Occipital lobe (tissue), 2 donors: ENCODE data around the gene KIF4B. TPM values are rescaled to one million over a fixed set of nuclear protein-coding genes. Genes with fewer than 3 reads are reported as not detected.
"Not testable (repeated sequence)": the region's sequence is repeated elsewhere in the genome, so short reads cannot be mapped to it uniquely, and the experiment has no call there.

ENCODE experiments used
- DNase-seq: peaks from one replicate; lab custom pipeline; 2025; lab: John Stamatoyannopoulos, UW
- total RNA-seq: library from RNA; depleted of rRNA; stranded (reverse); fragments of >200 nt; gene quantifications from one replicate; pipeline ENCODE4 v1.2.3, GENCODE V29; 2014

Gene KIF4B
- 0.16 TPM for total RNA-seq

- DNase-seq = no peak
Observed at GRCh38 chr5:155013526-155013925, at the start of gene KIF4B. KIF4B (plus strand) TSS chr5:155013755; CDS start chr5:155013860, 105 bp downstream.

DNA sequence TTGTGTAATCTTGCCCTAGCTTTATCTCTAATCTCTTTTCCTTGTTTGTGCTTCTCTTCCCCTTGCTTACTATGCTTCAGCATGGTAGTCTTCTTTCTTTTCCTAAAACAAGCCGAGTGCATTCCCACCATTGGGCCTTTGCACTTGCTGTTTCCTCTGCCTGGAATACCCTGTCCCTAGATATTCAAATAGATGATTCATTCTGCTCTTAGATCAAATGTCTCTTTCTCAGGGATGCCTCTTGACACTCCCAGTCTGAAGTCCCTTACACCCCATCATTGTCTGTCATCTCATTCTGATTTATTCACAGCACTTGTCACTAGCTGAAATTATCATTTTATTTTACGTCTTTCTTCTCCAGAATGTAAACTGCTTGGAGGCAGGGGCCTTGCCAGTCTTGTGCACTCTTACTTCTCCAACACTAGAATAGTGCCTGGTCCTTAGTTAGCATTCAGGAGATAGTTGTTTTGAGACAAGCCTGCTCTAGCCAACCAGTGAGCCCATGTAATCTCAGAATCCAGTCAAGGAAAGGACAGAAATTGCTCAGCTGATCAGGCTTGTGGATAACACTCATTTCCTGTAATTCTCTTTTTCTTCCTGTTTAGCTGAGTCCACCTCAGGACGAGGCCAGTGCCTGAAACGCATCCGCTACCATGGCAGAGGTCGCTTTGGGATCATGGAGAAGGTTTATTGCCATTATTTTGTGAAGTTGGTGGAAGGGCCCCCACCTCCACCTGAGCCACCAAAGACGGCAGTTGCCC, 47.3 kb upstream of the KIF4B start:
- no peak for DNase-seq

GRCh38 chr5:154966874-154967273, 46.7 kb upstream of the KIF4B start:
- no peak for DNase-seq

DNA sequence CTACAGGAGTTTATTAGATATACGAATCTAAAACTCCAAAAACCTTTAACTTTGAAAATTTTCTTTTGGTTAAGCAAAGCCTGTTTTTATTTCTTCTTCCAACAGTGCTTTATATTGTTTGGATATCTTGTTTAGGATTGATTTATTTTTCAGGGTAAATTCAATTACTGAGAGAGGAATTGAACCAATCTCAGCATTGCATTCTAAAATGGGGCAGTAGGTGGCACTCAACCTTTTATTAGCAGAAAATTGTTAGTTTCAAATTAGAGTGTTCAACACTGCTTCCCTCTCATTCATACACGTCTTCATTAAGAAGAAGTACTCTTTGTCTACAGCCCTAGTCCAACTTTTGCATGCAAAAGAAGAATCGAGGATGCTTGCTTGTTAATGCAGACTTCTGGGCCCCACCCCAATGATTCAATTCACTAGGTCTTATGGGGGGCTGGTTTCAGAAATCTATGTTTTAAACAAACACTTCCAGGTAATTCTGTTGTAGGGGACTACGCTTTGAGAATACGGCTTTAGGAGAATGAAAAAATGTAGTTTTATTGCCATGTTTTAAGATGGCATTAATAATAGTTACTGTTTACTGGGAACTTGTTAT, 46.0 kb upstream of the KIF4B start:
- DNase-seq = no peak

DNA sequence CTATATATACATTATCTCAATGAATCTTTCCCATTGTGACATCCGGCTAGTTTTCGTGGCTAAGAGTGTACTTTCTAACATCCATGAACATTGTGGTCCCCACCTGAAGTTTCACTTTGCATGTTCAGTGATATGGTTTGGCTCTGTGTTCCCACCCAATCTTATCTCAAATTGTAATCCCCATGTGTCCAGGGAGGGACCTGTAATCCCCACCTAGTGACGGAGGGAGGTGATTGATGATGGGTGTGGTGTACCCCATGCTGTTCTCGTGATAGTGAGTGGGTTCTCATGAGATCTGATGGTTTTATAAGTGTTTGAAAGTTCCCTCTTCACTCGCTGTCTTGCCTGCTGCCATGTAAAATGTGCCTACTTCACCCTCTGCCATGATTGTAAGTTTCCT, 44.6 kb upstream of the KIF4B start:
- no peak for DNase-seq

GRCh38 chr5:154970759-154971158, 42.8 kb upstream of the KIF4B start:
- no peak for DNase-seq

DNA sequence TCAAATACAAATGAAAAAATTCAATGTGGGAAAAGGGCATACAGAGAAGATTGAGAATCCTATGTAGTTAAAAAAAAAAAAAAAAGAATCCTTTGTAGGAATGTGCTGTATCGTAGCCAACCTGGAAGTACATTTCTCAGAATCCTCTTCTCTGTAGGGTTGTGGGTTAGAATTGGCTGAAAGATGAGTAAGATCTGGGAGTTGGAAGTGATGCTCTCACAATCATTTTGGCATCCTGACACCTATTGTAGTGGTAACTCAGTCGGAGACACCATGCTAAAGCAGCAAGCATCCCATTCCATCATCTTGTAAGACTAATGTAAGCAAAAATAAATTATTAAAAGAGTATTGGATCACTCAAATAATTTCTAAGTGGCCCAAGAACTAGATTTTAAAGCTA, 42.1 kb upstream of the KIF4B start:
- DNase-seq = no peak

DNA sequence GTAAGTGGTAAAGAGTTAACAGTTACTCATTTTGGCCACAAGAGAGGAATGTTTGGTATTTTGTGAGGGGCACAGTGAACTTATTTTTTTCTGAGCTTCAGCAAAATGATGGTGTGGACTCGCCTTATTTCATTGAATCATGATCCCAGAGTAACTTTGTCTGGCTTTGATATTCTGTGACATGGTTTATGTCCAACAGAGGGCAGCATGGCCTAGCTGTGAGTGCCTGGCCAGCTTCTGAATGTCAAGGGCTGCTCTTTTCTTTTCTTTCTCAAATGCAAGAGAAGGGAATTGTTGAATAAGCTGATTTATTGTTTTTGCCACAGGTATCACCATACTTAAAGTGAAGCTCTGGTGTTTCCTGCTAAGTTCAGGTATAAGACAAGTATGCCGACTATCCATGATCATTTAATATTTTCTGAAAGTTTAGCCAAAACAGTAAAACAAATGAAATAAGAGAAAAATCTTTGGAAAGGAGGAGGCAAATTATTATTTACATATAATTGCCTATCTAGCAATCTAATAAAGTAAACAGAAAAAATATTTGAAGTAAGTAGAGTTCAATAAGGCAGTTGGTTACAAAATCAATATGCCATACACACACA, 41.0 kb upstream of the KIF4B start:
- DNase-seq = peak; percentile 15

GRCh38 chr5:154976082-154976481, 37.5 kb upstream of the KIF4B start:
- not testable (repeated sequence) for DNase-seq

DNA sequence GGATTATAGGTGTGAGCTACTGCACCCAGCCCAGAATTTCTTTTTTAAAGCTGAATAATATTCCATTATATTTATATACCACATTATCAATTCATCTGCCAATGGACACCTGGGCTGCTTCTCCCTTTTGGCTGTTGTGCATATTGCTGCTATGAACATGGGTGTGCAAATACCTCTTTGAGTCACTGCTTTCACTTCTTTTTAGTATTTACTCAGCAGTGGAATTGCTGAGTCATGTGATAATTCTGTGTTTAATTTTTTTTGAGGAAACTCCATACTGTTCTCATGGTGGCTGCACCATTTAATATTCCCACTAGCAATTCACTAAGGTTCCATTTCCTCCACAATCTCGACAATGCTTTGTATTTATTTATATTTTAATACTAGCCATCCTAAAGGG, 36.1 kb upstream of the KIF4B start:
- DNase-seq = no peak

GRCh38 chr5:154978294-154978693, 35.3 kb upstream of the KIF4B start:
- DNase-seq = not testable (repeated sequence)

- DNase-seq = no peak
Observed at GRCh38 chr5:154984946-154985516, 28.5 kb upstream of the KIF4B start.

GRCh38 chr5:154986151-154986550, 27.4 kb upstream of the KIF4B start:
- DNase-seq = no peak

GRCh38 chr5:154989626-154990025, 23.9 kb upstream of the KIF4B start:
- no peak for DNase-seq

GRCh38 chr5:154993461-154993860, 20.1 kb upstream of the KIF4B start:
- no peak for DNase-seq

- no peak for DNase-seq
Observed at GRCh38 chr5:154995679-154996078, 17.9 kb upstream of the KIF4B start.

GRCh38 chr5:154997746-154998145, 15.8 kb upstream of the KIF4B start:
- no peak for DNase-seq

GRCh38 chr5:154999865-155000264, 13.7 kb upstream of the KIF4B start:
- DNase-seq = no peak

DNA sequence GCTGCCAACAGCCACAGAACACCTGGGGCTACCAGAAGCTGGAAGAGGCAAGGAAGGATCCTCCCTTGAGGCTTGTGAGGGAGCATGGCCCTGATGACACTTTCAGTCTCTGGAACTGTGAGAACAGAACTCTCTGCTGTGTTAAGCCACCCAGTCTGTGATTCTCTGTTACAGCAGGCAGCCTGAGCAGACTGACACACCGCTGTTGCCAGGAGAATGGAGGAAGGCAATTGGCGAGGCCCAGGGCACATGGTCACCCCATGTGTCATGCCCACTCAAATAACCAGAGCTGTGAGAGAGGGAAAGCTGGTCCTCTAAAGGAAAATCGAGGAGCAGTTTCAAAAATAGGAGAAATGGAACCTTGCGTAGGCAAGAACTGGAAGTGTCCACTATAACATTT, 12.0 kb upstream of the KIF4B start:
- DNase-seq = no peak

GRCh38 chr5:155002722-155003121, 10.8 kb upstream of the KIF4B start:
- DNase-seq = not testable (repeated sequence)

DNA sequence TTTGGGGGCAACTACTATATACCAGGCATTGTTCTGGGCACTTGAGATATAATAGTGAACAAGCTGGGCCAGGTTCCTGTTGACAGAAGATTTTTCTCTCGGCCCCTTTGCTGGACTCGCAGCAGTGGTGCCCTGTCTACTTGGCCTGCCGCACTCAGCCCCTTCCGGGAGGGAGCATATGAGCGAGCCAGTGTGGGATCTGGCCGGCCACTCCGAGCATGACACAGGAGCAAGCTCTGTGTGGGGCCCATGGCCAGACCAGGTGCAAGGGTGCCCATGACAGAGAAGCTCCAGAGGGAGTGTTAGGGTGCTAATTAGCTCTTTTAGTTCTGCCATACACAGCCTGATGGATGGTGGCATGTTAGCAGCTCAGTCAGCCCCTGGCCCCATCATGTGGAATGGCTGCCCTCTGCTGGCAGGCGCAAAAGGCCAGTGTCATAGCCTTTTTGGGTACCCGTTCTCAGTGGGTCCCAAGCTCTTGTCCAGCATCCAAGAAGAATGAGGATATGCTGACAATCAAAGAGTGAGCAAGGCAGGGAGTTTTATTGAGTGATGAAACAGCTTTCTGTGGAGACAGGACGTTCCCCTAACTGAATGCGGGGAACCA, 9.3 kb upstream of the KIF4B start:
- DNase-seq = no peak

DNA sequence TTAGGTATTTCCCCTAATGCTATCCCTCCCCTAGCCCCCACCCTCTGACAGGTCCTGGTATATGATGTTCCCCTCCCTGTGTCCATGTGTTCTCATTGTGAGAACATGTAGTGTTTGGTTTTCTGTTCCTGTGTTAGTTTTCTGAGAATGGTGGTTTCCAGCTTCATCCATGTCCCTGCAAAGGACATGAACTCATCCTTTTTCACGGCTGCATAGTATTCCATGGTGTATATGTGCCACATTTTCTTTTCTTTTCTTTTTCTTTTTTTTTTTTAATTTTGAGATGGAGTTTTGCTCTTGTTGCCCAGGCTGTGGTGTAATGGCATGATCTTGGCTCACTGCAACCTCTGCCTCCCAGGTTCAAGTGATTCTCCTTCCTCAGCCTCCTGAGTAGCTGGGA, 7.3 kb upstream of the KIF4B start:
- DNase-seq = not testable (repeated sequence)
